ENCODE data around the gene DCLK2.

DNA sequence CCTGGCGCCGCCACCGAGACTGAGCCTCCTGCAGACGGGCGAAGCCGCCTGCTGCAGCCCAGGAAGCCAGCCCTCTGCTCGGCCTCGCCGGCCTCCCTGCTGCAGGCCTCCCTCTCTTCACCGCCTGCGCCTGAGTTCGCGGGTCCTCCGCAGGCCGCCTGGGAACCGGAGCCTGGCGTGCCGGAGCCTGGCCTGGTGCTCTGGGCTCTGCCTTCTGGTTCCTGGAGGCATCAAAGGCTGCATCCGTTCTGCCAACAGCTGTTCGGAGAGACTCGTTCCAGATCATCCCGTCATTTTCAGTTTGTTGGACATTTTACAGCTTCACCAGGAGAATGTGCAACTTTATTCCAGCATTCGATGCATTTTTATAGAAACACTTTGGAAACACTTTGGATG, 178.0 kb downstream of the DCLK2 start:
- TF ChIP-seq, protein P1, sequence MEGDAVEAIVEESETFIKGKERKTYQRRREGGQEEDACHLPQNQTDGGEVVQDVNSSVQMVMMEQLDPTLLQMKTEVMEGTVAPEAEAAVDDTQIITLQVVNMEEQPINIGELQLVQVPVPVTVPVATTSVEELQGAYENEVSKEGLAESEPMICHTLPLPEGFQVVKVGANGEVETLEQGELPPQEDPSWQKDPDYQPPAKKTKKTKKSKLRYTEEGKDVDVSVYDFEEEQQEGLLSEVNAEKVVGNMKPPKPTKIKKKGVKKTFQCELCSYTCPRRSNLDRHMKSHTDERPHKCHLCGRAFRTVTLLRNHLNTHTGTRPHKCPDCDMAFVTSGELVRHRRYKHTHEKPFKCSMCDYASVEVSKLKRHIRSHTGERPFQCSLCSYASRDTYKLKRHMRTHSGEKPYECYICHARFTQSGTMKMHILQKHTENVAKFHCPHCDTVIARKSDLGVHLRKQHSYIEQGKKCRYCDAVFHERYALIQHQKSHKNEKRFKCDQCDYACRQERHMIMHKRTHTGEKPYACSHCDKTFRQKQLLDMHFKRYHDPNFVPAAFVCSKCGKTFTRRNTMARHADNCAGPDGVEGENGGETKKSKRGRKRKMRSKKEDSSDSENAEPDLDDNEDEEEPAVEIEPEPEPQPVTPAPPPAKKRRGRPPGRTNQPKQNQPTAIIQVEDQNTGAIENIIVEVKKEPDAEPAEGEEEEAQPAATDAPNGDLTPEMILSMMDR (IDR thresholded peaks at IDR 0.05; ENCODE audit: insufficient read depth, low read length, poor library complexity, severe bottlenecking): no peak
- no peak for TF ChIP-seq EZH2phosphoT487 (conservative IDR thresholded peaks at IDR 0.05; ENCODE audit: low read length)

Data from SU-DHL-6 (cell line).